Activated naive CD8-positive, alpha-beta T cell (primary cell): ENCODE measurements around the gene ALG11.
A peak's percentile ranks its signal among the peaks of the same experiment; 100 is the strongest.
"Not testable (repeated sequence)": the region's sequence is repeated elsewhere in the genome, so short reads cannot be mapped to it uniquely, and the experiment has no call there.

Source experiments
- H3K27ac Mint-ChIP-seq: one replicate; pipeline ENCODE4 v1.8.0; 2021; ENCODE audit warnings: mixed read lengths
- H3K27me3 Mint-ChIP-seq: one replicate; pipeline ENCODE4 v1.8.0; 2021; ENCODE audit warnings: mixed read lengths
- H3K36me3 Mint-ChIP-seq: one replicate; pipeline ENCODE4 v1.8.0; 2021; ENCODE audit warnings: mixed read lengths
- H3K4me1 Mint-ChIP-seq: one replicate; pipeline ENCODE4 v1.8.0; 2021; ENCODE audit warnings: low read depth, mixed read lengths
- H3K4me3 Mint-ChIP-seq: one replicate; pipeline ENCODE4 v1.8.0; 2021; ENCODE audit warnings: mild to moderate bottlenecking, mixed read lengths
- H3K9me3 Mint-ChIP-seq: one replicate; pipeline ENCODE4 v1.8.0; 2021; ENCODE audit warnings: low read depth, mixed read lengths

ALG11 gene

DNA sequence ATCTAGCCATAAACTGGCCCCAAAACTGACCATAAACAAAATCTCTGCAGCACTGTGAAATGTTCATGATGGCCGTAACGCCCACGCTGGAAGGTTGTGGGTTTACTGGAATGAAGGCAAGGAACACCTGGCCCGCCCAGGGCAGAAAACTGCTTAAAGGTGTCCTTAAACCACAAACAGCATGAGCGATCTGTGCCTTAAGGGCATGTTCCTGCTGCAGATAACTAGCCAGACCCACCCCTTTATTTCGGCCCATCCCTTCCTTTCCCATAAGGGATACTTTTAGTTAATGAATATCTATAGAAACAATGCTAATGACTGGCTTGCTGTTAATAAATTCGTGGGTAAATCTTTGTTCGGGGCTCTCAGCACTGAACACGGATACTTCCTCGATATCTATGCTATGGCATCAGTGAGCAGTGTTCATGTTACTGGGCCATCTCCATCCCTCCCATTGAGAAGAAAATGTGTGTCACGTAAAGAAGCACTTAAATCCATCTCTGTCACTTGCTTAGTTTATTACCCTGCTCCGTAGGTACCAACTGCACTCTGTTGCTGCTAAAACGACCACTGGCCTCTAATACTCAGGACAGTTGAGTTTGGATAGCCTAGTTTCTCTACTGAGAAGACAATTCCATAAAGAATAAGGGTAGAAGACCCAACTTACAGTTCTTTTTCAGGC lies 6.2 kb upstream of the ALG11 start:
- H3K4me3 Mint-ChIP-seq: no peak overlapping the region
- H3K9me3 Mint-ChIP-seq: no peaks in the 10 kb centered on the region
- H3K4me1 Mint-ChIP-seq: peaks cover 5% of the 10 kb centered on the region
- no peaks in the 10 kb centered on the region for H3K36me3 Mint-ChIP-seq
- H3K27ac Mint-ChIP-seq: no peak overlapping the region
- H3K27me3 Mint-ChIP-seq: peaks cover 12% of the 10 kb centered on the region

DNA sequence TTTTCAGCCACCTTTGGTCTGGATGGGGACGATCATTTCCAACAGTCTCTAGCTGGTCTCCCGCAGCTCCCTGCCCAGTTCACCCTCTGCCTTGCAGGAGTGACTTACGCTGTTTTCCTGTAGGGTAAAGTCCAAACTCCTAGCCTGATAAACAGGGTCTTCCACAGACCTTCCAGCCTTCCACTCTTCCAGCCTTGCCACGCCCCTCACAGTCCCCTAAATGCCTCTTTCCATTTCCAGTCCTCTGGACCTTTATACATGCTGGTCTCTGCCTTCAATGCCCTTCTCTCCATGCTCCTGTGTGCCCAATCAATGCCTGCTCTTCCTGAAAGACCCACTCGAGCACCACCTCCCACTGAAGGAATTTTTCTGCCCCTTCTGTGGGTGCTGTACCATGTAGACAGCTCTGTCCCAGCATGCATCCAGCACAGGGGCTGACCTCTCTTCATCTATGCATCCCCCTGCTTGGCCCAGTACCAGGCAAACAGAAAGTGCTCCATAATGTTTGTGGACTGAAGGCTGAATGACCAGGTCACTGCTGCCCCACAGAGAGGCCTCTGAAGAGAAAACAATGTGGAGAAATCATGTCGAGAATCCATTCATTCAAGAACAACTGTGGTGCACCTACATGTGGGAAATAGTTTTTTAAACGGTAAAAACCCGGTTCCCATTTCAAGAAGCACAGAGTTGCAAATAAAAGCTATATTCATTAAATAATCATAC lies 5.5 kb upstream of the ALG11 start:
- Mint-ChIP-seq H3K27me3 (peaks cover 13% of the 10 kb centered on the region), H3K36me3 (no peaks in the 10 kb centered on the region), H3K4me3 (no peak overlapping the region), H3K9me3 (no peaks in the 10 kb centered on the region), H3K4me1 (peaks cover 8% of the 10 kb centered on the region), H3K27ac (no peak overlapping the region)

DNA sequence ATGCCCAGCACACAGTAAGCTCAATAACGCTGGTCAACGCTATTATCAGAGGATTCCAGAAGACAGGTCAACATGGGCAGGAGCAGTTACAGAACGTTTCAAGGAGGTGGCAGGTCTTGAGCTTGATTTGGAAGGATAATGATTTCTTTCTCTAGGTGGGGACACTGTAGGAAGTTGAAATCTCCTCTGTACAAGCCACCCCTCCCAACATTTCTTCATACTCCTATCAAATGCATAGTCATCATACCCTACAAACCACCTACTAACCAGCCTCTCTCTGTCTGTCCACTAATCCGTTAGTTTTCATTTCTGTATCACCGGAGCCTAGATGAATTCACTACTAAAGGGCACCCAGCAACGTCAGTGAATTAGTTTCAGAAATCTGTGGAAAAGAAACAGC lies 2.3 kb upstream of the ALG11 start:
- Mint-ChIP-seq H3K9me3 (no peaks in the 10 kb centered on the region), H3K36me3 (no peaks in the 10 kb centered on the region), H3K4me1 (peaks cover 17% of the 10 kb centered on the region), H3K4me3 (peak overlapping the region; percentile 70), H3K27me3 (peaks cover 13% of the 10 kb centered on the region), H3K27ac (no peak overlapping the region)

DNA sequence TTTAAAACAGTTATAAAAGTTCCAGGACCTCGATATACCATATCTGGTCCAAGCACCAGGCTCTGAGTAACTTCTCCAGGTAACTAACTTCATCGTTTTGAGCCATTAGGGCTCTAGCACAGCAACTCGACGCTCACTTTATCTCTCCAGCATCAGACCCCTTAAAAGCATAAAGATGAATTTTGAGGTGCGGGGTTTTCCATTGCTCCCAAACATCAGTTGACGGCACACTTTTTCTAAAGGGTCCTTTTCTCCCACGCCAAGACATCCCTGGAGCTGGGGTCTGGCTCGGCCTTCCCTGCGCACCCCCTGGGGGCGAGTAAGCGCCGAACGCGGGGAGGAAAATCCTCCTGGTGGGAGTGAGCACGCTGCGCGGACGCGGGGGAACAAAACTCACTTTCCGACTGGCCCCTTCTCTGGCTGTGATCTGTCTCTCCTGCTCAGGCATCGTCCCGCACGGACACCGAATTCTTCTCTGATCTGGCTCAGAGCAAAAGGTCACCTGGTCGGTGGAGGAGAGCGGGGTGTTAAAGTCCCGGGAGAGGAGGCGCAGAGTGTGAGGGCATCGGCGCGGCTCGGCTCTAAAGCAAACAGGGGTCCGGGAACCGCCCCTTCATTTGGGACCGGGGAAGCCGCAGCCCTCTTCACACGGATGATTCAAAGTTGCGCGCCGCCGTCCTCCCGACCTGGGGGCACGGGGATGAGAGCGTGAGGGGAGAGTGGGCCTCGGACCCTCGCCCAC lies 1.1 kb upstream of the ALG11 start, which contains the start of gene ATP7B:
ATP7B (minus strand) TSS at position 561 of the 742 bp plus-strand sequence; CDS start at position 448, 113 bp downstream.
- H3K4me3 Mint-ChIP-seq: peak within 1 kb of the TSS; percentile 100
- peaks cover 23% of the 10 kb centered on the region for H3K4me1 Mint-ChIP-seq
- peak within 1 kb of the TSS; percentile 95 for H3K27ac Mint-ChIP-seq
- H3K9me3 Mint-ChIP-seq: no peaks in the 10 kb centered on the region
- peaks cover 5% of the 10 kb centered on the region for H3K36me3 Mint-ChIP-seq
- H3K27me3 Mint-ChIP-seq: peaks cover 13% of the 10 kb centered on the region

DNA sequence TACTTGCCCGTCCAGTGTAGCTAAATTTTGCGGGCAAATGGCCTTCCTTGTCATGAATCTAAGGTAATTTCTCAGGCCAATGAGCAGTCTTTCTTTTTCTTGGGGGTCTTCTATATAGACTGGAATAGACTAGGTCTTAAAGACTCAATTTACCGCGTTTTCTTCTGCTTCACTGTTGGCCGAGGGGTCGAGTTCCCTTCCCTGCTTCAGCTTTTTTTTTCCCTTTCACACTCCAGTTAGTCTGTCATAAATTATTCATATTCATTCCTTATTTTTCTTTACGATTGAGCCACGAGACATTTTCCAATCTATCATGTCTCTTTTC lies 276 bp downstream of the ALG11 start:
- Mint-ChIP-seq H3K27ac (peak overlapping the region; percentile 95), H3K36me3 (peaks cover 6% of the 10 kb centered on the region), H3K27me3 (peaks cover 12% of the 10 kb centered on the region), H3K4me3 (peak overlapping the region; percentile 100), H3K4me1 (peaks cover 32% of the 10 kb centered on the region), H3K9me3 (no peaks in the 10 kb centered on the region)

DNA sequence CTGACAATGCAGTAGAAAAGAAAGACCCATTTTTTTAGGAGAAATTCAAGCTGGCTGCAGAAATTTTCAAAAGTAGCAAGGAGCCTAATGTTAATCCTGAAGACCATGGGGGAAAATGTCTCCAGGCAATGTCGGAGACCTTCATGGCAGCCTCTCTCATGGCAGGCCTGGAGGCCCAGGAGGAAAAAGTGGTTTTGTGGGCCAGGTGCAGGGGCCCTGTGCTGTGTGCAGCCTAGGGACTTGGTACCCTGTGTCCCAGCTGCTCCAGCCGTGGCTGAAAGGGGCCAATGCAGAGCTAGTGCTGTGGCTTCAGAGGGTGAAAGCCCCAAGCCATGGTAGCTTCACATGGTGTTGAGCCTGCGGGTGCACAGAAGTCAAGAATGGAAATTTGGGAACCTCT lies 4.1 kb downstream of the ALG11 start:
- Mint-ChIP-seq H3K36me3 (peaks cover 20% of the 10 kb centered on the region), H3K9me3 (no peaks in the 10 kb centered on the region), H3K27ac (no peak overlapping the region), H3K27me3 (no peaks in the 10 kb centered on the region), H3K4me3 (no peak overlapping the region), H3K4me1 (peaks cover 40% of the 10 kb centered on the region)

DNA sequence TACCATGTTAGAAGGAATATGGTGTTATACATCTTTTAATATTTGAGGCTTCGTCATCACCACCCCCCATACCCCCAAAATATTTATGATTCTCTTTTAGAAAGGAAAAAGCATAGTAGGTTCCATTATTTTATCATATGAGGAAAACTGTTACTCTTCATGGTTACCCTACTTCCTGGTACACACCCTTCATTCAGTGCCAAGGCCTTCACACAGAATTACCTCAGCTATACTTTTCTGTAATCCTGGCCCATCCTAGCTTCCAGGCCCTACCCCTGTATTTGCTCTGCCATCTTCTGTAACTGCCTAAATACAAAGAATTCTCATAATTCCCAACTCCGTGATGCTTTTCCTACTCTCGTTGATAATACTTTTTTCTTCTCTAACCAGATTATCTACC lies 8.0 kb downstream of the ALG11 start:
- peaks cover 31% of the 10 kb centered on the region for H3K4me1 Mint-ChIP-seq
- H3K36me3 Mint-ChIP-seq: peaks cover 29% of the 10 kb centered on the region
- H3K27ac Mint-ChIP-seq: no peak overlapping the region

DNA sequence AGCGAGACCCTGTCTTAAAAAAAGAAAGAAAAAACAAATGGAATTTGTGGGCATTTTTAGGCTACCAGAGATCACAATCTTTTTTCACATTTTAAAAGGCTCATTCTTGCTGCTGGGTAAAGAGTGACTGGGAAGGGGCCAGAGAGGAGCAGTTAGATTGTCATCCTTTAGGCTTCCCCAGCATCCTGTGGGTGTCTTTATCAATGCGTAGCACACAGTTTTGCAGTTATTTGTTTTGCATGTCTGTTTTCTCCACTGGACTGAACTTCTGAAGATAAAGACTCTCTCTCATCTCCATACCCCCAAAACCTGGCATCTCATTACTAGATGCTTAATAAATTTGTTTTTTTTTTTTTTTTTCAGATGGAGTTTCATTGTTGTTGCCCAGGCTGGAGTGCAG lies 10.2 kb downstream of the ALG11 start:
- peaks cover 39% of the 10 kb centered on the region for H3K4me1 Mint-ChIP-seq
- H3K27ac Mint-ChIP-seq: no peak overlapping the region

More for the DNA sequence above, 8.0 kb downstream of the ALG11 start:
- Mint-ChIP-seq H3K9me3 (no peaks in the 10 kb centered on the region), H3K27me3 (no peaks in the 10 kb centered on the region), H3K4me3 (no peak overlapping the region)

DNA sequence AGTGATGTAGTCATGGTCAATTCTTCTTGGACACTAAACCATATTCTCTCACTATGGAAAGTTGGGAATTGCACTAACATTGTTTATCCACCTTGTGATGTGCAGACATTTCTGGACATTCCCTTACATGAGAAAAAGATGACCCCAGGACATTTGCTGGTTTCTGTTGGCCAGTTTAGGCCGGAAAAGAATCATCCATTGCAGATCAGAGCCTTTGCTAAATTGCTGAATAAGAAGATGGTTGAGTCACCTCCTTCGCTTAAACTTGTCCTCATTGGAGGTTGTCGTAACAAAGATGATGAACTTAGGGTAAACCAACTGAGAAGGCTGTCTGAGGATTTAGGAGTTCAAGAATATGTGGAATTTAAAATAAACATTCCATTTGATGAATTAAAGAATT lies 12.3 kb downstream of the ALG11 start, which contains the start of gene UTP14C:
UTP14C (plus strand) TSS at position 211 of the 400 bp plus-strand sequence. CDS start 4,114 bp downstream, outside the sequence.
- no peaks in the 10 kb centered on the region for H3K9me3 Mint-ChIP-seq
- H3K27me3 Mint-ChIP-seq: no peaks in the 10 kb centered on the region
- peaks cover 30% of the 10 kb centered on the region for H3K4me1 Mint-ChIP-seq
- peaks cover 59% of the 10 kb centered on the region for H3K36me3 Mint-ChIP-seq
- no peak within 1 kb of the TSS for H3K4me3 Mint-ChIP-seq
- no peak within 1 kb of the TSS for H3K27ac Mint-ChIP-seq

More for the DNA sequence above, 10.2 kb downstream of the ALG11 start:
- Mint-ChIP-seq H3K9me3 (no peaks in the 10 kb centered on the region), H3K4me3 (no peak overlapping the region), H3K27me3 (no peaks in the 10 kb centered on the region), H3K36me3 (peaks cover 43% of the 10 kb centered on the region)

DNA sequence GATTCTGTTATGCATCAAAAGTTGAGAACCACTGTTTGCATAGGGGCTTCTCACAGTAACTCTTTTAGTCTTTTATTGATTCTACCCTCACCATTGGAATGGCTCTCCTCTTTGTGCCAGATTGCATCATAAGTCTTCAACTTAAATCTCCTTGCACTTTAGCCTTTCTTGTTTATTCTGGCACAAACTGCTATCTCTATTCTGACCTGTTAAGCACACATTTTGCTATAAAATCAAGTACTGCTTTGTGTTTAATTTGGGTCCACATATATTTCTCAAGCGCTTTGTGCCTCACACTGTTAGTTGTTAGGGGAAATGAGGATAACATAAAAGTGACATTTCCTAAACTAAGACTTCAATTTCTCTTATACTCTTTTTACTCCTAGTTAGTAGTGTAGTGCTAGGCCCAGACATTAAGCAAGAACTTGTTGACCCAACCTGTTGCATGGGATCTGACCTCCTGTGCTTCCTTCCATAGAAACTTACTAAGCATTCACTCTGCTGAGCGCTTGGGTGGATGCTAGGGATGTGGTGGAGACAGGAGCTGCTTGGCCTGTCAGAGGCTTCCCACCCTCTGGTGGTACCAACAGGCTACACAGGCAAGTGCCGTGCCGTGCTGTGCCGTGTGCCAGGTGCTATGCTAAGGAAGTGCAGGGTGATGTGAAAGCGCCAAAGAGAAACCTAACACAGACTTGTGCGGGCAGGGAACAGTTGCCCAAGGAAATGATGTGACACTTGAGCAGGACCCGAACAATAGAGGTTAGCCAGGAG lies 13.5 kb downstream of the ALG11 start:
- Mint-ChIP-seq H3K27ac (no peak overlapping the region), H3K4me3 (no peak overlapping the region), H3K36me3 (peaks cover 55% of the 10 kb centered on the region), H3K9me3 (peaks cover 8% of the 10 kb centered on the region), H3K4me1 (peaks cover 29% of the 10 kb centered on the region), H3K27me3 (no peaks in the 10 kb centered on the region)

DNA sequence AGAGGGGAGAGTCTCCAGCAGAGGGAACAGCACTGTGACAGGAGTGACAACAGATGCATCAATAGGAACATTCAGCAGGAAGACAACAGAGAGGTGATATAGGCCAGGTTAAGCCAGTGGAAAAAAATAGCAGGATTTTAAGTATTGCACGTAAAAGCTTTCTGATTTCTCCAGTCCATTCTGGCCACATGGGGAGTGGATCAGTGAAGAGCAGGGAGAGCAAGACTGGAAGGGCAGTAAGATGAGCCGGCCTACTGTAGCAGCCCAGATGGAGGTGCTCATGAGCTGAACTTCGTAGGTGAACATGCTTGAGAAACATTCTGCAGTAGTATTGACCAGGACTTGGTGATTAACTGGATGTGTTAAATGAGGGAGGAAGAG lies 14.0 kb downstream of the ALG11 start:
- Mint-ChIP-seq H3K27ac (no peak overlapping the region), H3K36me3 (peaks cover 50% of the 10 kb centered on the region), H3K4me1 (peaks cover 27% of the 10 kb centered on the region), H3K4me3 (no peak overlapping the region), H3K27me3 (no peaks in the 10 kb centered on the region), H3K9me3 (peaks cover 8% of the 10 kb centered on the region)

DNA sequence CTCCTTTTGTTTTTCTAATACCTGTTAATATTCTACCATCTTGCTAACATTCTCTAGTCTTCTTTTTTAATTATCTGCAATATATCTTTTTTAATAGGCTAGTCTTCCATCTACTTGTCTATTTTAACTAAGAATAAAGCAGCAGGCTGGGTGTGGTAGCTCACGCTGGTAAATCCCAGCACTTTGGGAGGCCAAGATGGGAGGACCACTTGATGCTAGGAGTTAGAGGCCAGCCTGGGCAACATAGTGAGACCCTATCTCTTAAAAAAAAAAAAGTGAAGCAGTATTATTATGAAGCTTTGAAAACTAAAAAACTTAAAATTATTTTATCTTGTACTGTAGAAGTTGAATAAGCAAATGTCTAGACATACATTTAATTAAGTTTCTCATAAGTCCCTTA lies 15.6 kb downstream of the ALG11 start:
- H3K27me3 Mint-ChIP-seq: no peaks in the 10 kb centered on the region
- H3K36me3 Mint-ChIP-seq: peaks cover 50% of the 10 kb centered on the region
- H3K27ac Mint-ChIP-seq: no peak overlapping the region
- peaks cover 8% of the 10 kb centered on the region for H3K9me3 Mint-ChIP-seq
- H3K4me3 Mint-ChIP-seq: no peak overlapping the region
- peaks cover 29% of the 10 kb centered on the region for H3K4me1 Mint-ChIP-seq

DNA sequence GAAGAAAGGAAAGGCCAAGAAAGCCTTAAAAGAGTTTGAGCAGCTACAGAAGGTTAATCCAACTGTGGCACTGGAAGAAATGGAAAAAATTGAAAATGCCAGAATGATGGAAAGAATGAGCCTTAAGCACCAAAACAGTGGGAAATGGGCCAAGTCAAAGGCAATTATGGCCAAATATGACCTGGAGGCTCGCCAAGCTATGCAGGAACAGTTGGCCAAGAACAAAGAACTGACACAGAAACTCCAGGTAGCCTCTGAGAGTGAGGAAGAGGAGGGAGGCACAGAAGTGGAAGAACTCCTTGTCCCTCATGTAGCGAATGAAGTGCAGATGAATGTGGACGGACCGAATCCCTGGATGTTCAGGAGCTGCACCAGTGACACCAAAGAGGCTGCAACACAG lies 17.4 kb downstream of the ALG11 start:
- H3K4me1 Mint-ChIP-seq: peaks cover 29% of the 10 kb centered on the region
- H3K36me3 Mint-ChIP-seq: peaks cover 44% of the 10 kb centered on the region
- H3K9me3 Mint-ChIP-seq: peaks cover 8% of the 10 kb centered on the region
- no peaks in the 10 kb centered on the region for H3K27me3 Mint-ChIP-seq
- no peak overlapping the region for H3K4me3 Mint-ChIP-seq
- no peak overlapping the region for H3K27ac Mint-ChIP-seq

DNA sequence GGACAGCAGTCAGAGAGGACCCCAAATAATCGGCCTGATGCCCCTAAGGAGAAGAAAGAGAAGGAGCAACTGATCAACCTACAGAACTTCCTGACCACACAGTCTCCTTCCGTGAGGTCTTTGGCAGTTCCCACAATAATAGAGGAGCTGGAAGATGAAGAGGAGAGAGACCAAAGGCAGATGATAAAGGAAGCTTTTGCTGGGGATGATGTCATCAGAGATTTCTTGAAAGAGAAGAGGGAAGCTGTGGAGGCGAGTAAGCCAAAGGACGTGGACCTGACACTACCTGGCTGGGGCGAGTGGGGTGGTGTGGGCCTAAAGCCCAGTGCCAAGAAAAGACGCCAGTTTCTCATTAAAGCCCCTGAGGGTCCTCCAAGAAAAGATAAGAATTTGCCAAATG lies 18.2 kb downstream of the ALG11 start:
- H3K4me3 Mint-ChIP-seq, H3K27ac Mint-ChIP-seq, H3K9me3 Mint-ChIP-seq, H3K27me3 Mint-ChIP-seq: not testable (repeated sequence)
- Mint-ChIP-seq H3K4me1 (peaks cover 27% of the 10 kb centered on the region), H3K36me3 (peaks cover 41% of the 10 kb centered on the region)
